HG03135 (cell line): ENCODE results near the gene NFATC2.
"Not testable (repeated sequence)": the region's sequence is repeated elsewhere in the genome, so short reads cannot be mapped to it uniquely, and the experiment has no call there.

Experiments used
- ATAC-seq: cut with Tn5 transposase; IDR thresholded peaks from one replicate; pipeline ENCODE4 v1.9.1; 2021; ENCODE audit warnings: mild to moderate bottlenecking, moderate library complexity; ENCODE audit not compliant: unreplicated experiment

The NFATC2 gene

GRCh38 chr20:51569815-51570738 is 27.6 kb upstream of the NFATC2 start:
- ATAC-seq = no peak

- not testable (repeated sequence) for ATAC-seq
These were observed 26.0 kb upstream of the NFATC2 start for GRCh38 chr20:51568533-51568932.

GRCh38 chr20:51567622-51568021 is 25.1 kb upstream of the NFATC2 start:
- ATAC-seq = no peak

GRCh38 chr20:51566594-51566993 is 24.1 kb upstream of the NFATC2 start:
- ATAC-seq = no peak

- no peak for ATAC-seq
These were observed 23.0 kb upstream of the NFATC2 start for GRCh38 chr20:51565298-51566144.

GRCh38 chr20:51563486-51564332 is 21.2 kb upstream of the NFATC2 start:
- no peak for ATAC-seq

GRCh38 chr20:51563174-51563485 is 20.6 kb upstream of the NFATC2 start:
- no peak for ATAC-seq

- no peak for ATAC-seq
These were observed 20.0 kb upstream of the NFATC2 start for GRCh38 chr20:51562332-51563173.

GRCh38 chr20:51562027-51562331 is 19.5 kb upstream of the NFATC2 start:
- ATAC-seq = no peak

- ATAC-seq = no peak
These were observed 18.2 kb upstream of the NFATC2 start for GRCh38 chr20:51560550-51561307.

- ATAC-seq = no peak
These were observed 17.5 kb upstream of the NFATC2 start for GRCh38 chr20:51560042-51560441.

- no peak for ATAC-seq
These were observed 12.1 kb upstream of the NFATC2 start for GRCh38 chr20:51554538-51555165.

- no peak for ATAC-seq
These were observed 11.5 kb upstream of the NFATC2 start for GRCh38 chr20:51553897-51554486.

GRCh38 chr20:51551186-51551585 is 8.7 kb upstream of the NFATC2 start:
- no peak for ATAC-seq

- no peak for ATAC-seq
These were observed 7.0 kb upstream of the NFATC2 start for GRCh38 chr20:51549474-51549873.

- ATAC-seq = no peak
These were observed 5.4 kb upstream of the NFATC2 start for GRCh38 chr20:51547951-51548350.

GRCh38 chr20:51545515-51545914 is 3.0 kb upstream of the NFATC2 start:
- no peak for ATAC-seq

GRCh38 chr20:51543422-51543788 is 886 bp upstream of the NFATC2 start:
- ATAC-seq = no peak

- ATAC-seq = peak; percentile 41
These were observed 417 bp downstream of the NFATC2 start for GRCh38 chr20:51542033-51542570.
